ENCODE results near the gene DLGAP3. TPM values are rescaled to one million over a fixed set of nuclear protein-coding genes. Genes with fewer than 3 reads are reported as not detected.

Gene DLGAP3
- total and polyA plus RNA-seq, 2 of the 13 experiments (the other 11 are each of a cell fraction or from before 2014, with no cell fraction given), result 0.03 to 0.04 TPM

GRCh38 chr1:34825455-34826091, 103.9 kb downstream of the DLGAP3 start (continued):
- TF ChIP-seq JUNB (CRISPR knock-in tag; IDR thresholded peaks at IDR 0.05; ENCODE audit: borderline replicate concordance) (no peak), TAF1 (CRISPR knock-in tag; IDR thresholded peaks at IDR 0.05) (no peak), ZNF646 (CRISPR knock-in tag; IDR thresholded peaks at IDR 0.05) (no peak), ZNF577 (CRISPR knock-in tag; IDR thresholded peaks at IDR 0.05; ENCODE audit: borderline replicate concordance, low read depth) (no peak), ELF1 (CRISPR knock-in tag; IDR thresholded peaks at IDR 0.05) (no peak), HOMEZ (CRISPR knock-in tag; IDR thresholded peaks at IDR 0.05; ENCODE audit: low read depth) (peak; percentile 32; the same call in 1 of the 2 replicates), JARID2 (CRISPR knock-in tag; IDR thresholded peaks at IDR 0.05; ENCODE audit: insufficient replicate concordance) (no peak), RELA (CRISPR knock-in tag; IDR thresholded peaks at IDR 0.05) (no peak), ARID2 (CRISPR knock-in tag; IDR thresholded peaks at IDR 0.05; ENCODE audit: borderline replicate concordance) (no peak), KLF11 (CRISPR knock-in tag; IDR thresholded peaks at IDR 0.05) (no peak), PATZ1 (CRISPR knock-in tag; IDR thresholded peaks at IDR 0.05) (peak; percentile 97), ZNF468 (CRISPR knock-in tag; IDR thresholded peaks at IDR 0.05) (no peak), ZNF572 (CRISPR knock-in tag; IDR thresholded peaks at IDR 0.05) (no peak), POGZ (CRISPR knock-in tag; IDR thresholded peaks at IDR 0.05) (no peak), FOXP1 (IDR thresholded peaks at IDR 0.05) (no peak), FOXP1 (CRISPR knock-in tag; IDR thresholded peaks at IDR 0.05) (peak; percentile 95), ZNF615 (CRISPR knock-in tag; IDR thresholded peaks at IDR 0.05; ENCODE audit: borderline replicate concordance) (no peak), HDAC6 (IDR thresholded peaks at IDR 0.05; ENCODE audit: low read depth, low read length) (no peak), ZNF850 (CRISPR knock-in tag; conservative IDR thresholded peaks at IDR 0.05) (no peak), HOXD1 (CRISPR knock-in tag; IDR thresholded peaks at IDR 0.05) (no peak), IRF2 (CRISPR knock-in tag; IDR thresholded peaks at IDR 0.05) (peak; percentile 33; the same call in 1 of the 2 replicates)

All from HepG2 (cell line).